HepG2 (cell line): Measurements from ENCODE around the gene CCT7. TPM values are rescaled to one million over a fixed set of nuclear protein-coding genes. Genes with fewer than 3 reads are reported as not detected.
A peak's percentile ranks its signal among the peaks of the same experiment; 100 is the strongest.

Source experiments
- CAMTA2 ChIP-seq: sonication (generic); formaldehyde crosslinking; IDR thresholded peaks from 2 replicates; pipeline ENCODE4 v1.4.0; 2020; ENCODE audit warnings: mild to moderate bottlenecking, missing genetic modification reagents, borderline replicate concordance
- DNMT3B ChIP-seq: conservative IDR thresholded peaks from 2 replicates; pipeline ENCODE4 v1.6.1; 2016; ENCODE audit warnings: missing biosample characterization, control low read depth
- ELF1 ChIP-seq: sonication (generic); formaldehyde crosslinking; IDR thresholded peaks from 2 replicates; pipeline ENCODE4 v1.4.0; 2020; ENCODE audit warnings: missing genetic modification reagents
- FOSL2 ChIP-seq: sonication (generic); formaldehyde crosslinking; IDR thresholded peaks from 2 replicates; pipeline ENCODE4 v1.4.0; 2020; ENCODE audit warnings: missing genetic modification reagents
- FOXM1 ChIP-seq: sonication (generic); formaldehyde crosslinking; IDR thresholded peaks from 2 replicates; pipeline ENCODE4 v1.5.0; 2020; ENCODE audit warnings: missing genetic modification reagents
- GMEB2 ChIP-seq: IDR thresholded peaks from 2 replicates; pipeline ENCODE4 v1.6.1; 2016; ENCODE audit warnings: missing biosample characterization, missing genetic modification reagents, low read depth
- GTF2F1 ChIP-seq: fragments of 150-350 bp; IDR thresholded peaks from 2 replicates; pipeline ENCODE4 v1.6.1; 2014; ENCODE audit warnings: low read length
- HOXA3 ChIP-seq: sonication (generic); formaldehyde crosslinking; IDR thresholded peaks from 2 replicates; pipeline ENCODE4 v1.5.0; 2020; ENCODE audit warnings: missing genetic modification reagents
- KMT2A ChIP-seq: sonication (generic); formaldehyde crosslinking; IDR thresholded peaks from 2 replicates; pipeline ENCODE4 v1.4.0; 2020; ENCODE audit warnings: missing genetic modification reagents
- MATR3 ChIP-seq: sonication (generic); formaldehyde crosslinking; IDR thresholded peaks from 2 replicates; pipeline ENCODE4 v1.4.0; 2020; ENCODE audit warnings: missing genetic modification reagents
- MAX ChIP-seq: IDR thresholded peaks from 2 replicates; pipeline ENCODE4 v1.6.1; 2012; ENCODE audit warnings: inconsistent platforms
- MLX ChIP-seq: IDR thresholded peaks from 2 replicates; pipeline ENCODE4 v1.6.1; 2016
- ZBTB39 ChIP-seq: sonication (generic); formaldehyde crosslinking; IDR thresholded peaks from 2 replicates; pipeline ENCODE4 v1.5.0; 2020; ENCODE audit warnings: missing genetic modification reagents
- ZC3H13 ChIP-seq: sonication (generic); formaldehyde crosslinking; IDR thresholded peaks from 2 replicates; pipeline ENCODE4 v1.8.1; 2023; ENCODE audit warnings: mild to moderate bottlenecking, missing genetic modification reagents, moderate library complexity
- ZFP91 ChIP-seq: sonication (generic); formaldehyde crosslinking; IDR thresholded peaks from 2 replicates; pipeline ENCODE4 v1.9.0; 2022; ENCODE audit warnings: missing genetic modification reagents, mild to moderate bottlenecking, borderline replicate concordance
- ZMYM2 ChIP-seq: sonication (generic); formaldehyde crosslinking; IDR thresholded peaks from 2 replicates; pipeline ENCODE4 v1.8.0; 2022; ENCODE audit warnings: mild to moderate bottlenecking, missing genetic modification reagents
- ZNF143 ChIP-seq: sonication (generic); formaldehyde crosslinking; IDR thresholded peaks from 2 replicates; pipeline ENCODE4 v1.4.0; 2020; ENCODE audit warnings: missing genetic modification reagents
- ZNF333 ChIP-seq: sonication (generic); formaldehyde crosslinking; IDR thresholded peaks from 2 replicates; pipeline ENCODE4 v1.4.0; 2020; ENCODE audit warnings: mild to moderate bottlenecking, missing genetic modification reagents, borderline replicate concordance
- ZNF616 ChIP-seq: sonication (generic); formaldehyde crosslinking; IDR thresholded peaks from 2 replicates; pipeline ENCODE4 v1.5.0; 2020; ENCODE audit warnings: low read depth, mild to moderate bottlenecking, missing genetic modification reagents
- ZNF691 ChIP-seq: sonication (generic); formaldehyde crosslinking; IDR thresholded peaks from 2 replicates; pipeline ENCODE4 v1.4.0; 2020; ENCODE audit warnings: missing genetic modification reagents, low read depth, mild to moderate bottlenecking, borderline replicate concordance
- ZNF749 ChIP-seq: sonication (generic); formaldehyde crosslinking; IDR thresholded peaks from 2 replicates; pipeline ENCODE4 v1.8.0; 2022; ENCODE audit warnings: mild to moderate bottlenecking, missing genetic modification reagents, moderate library complexity, borderline replicate concordance
- ZSCAN9 ChIP-seq: IDR thresholded peaks from 2 replicates; pipeline ENCODE4 v1.6.1; 2016; ENCODE audit warnings: borderline replicate concordance
- polyA plus RNA-seq, 8 experiments: library from polyadenylated mRNA; depleted of rRNA in 3 of 8; stranded (reverse) in 7 of 8; unstranded in 1 of 8; fragments of >200 nt; fragmentation: Illumina TruSeq in 4 of 8; extraction: Trizol in 4 of 8; gene quantifications; 2 replicates each; pipeline versions ENCODE4 v1.2.1 to v1.2.3, GENCODE V29; 2011 to 2016; ENCODE audit warnings: low read depth in 4 of 8, missing spikeins in 1 of 8, mixed read lengths in 1 of 8; ENCODE audit not compliant: insufficient read depth in 1 of 8
- total RNA-seq, 5 experiments: library from RNA; depleted of rRNA; stranded (reverse); fragments of >200 nt; fragmentation: Illumina TruSeq; extraction: Trizol; gene quantifications; 2 replicates each; pipeline ENCODE4 v1.2.3, GENCODE V29; 2016; ENCODE audit warnings: low read depth in 1 of 5

CCT7 gene
- total and polyA plus RNA-seq, 2 of the 13 experiments (the other 11 are each of a cell fraction or from before 2014, with no cell fraction given): 347 to 517 TPM

- TF ChIP-seq CAMTA2 (no peak; the same call in 1 of the 2 replicates), ZNF749 (CRISPR knock-in tag) (peak; percentile 86; the same call in 1 of the 2 replicates), ZNF691 (CRISPR knock-in tag) (0 out of 2 replicates have a peak, but pooled peaks have one; percentile 68), ZNF143 (CRISPR knock-in tag) (peak; percentile 69; the same call in 1 of the 2 replicates), KMT2A (CRISPR knock-in tag) (peak; percentile 46; the same call in 1 of the 2 replicates), MLX (CRISPR knock-in tag) (peak; percentile 62; the same call in 1 of the 2 replicates), MAX (peak; percentile 88), ZNF333 (CRISPR knock-in tag) (peak; percentile 87), ZSCAN9 (CRISPR knock-in tag) (no peak; the same call in 1 of the 2 replicates), ZC3H13 (CRISPR knock-in tag) (peak; percentile 69; the same call in 1 of the 2 replicates), ZBTB39 (peak; percentile 6; the same call in 1 of the 2 replicates), FOXM1 (no peak), ZMYM2 (CRISPR knock-in tag) (no peak; the same call in 1 of the 2 replicates), ZNF616 (CRISPR knock-in tag) (peak; percentile 91; the same call in 1 of the 2 replicates), GTF2F1 (no peak), HOXA3 (CRISPR knock-in tag) (peak; percentile 82), MATR3 (CRISPR knock-in tag) (peak; percentile 95; the same call in 1 of the 2 replicates), GMEB2 (CRISPR knock-in tag) (no peak), FOSL2 (CRISPR knock-in tag) (no peak; the same call in 1 of the 2 replicates), ZFP91 (CRISPR knock-in tag) (peak; percentile 91), ELF1 (peak; percentile 70), DNMT3B (CRISPR knock-in tag) (peak; percentile 46)
Measured at GRCh38 chr2:73233154-73233931, 765 bp upstream of the CCT7 start, which contains the start of gene PRADC1 (continued).
